Left hindlimb (tissue), 1 donor: ENCODE results near the gene MAT1A.

Source experiments
- DNase-seq: peaks from one replicate; pipeline ENCODE4 v3.0.0-alpha.2; 2018

Gene MAT1A

GRCh38 chr10:80281784-80282765 is 7.4 kb downstream of the MAT1A start:
- no peak for DNase-seq

DNA sequence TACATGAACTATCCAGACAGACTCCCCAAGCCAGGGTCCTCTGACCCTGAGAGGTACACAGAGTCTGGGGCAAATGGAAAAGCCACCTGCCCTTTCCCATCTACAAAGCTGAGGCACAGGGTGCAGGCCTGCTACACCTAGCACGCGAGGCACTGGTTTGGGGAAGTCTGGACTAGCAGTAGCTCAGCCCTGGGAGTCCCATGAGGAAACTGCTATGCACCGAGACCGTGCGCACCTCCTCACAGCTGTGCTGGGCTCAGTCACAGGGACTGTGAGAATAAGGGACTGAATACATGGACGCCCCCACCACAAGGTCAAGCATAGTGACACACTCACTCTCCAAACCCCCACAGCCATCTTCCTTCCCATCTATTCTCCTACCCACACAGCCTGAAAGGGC is 8.2 kb downstream of the MAT1A start:
- no peak for DNase-seq

DNA sequence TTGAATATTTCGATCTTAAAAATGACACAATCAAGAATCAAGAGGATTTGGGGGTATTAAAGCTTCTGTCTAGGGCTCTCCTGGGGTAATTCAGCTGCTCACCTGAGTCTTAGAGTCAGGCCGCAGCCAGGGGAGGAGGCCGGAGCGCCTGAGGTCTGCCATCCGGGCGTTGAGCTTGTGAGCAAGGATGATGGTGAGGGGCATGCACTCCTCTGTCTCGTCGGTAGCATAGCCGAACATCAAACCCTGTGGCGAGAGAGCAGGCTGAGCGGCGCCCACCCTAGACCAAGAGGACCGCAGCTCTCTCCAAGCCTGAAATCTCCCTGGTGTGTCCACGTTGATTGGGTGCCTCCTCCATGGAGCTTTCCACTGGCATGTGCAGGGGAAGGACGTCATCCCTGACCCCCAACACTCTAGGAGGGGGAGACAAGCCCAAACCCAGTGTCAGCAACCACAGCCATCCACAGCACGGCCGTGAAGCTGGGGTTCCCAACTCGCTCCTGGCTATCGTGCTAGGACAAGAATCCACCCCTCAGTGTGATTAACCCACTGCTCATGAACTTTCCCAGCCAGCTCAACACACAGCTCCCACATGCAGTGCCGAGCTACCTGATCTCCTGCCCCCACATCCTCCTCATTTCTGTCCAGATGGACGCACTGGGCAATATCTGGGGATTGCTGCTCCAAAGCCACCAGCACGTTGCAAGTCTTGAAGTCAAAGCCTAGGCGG is 9.2 kb downstream of the MAT1A start:
- DNase-seq, result no peak

GRCh38 chr10:80279146-80279545 is 10.3 kb downstream of the MAT1A start:
- DNase-seq, result no peak

- no peak for DNase-seq
These were observed 11.0 kb downstream of the MAT1A start for GRCh38 chr10:80278480-80278879.

DNA sequence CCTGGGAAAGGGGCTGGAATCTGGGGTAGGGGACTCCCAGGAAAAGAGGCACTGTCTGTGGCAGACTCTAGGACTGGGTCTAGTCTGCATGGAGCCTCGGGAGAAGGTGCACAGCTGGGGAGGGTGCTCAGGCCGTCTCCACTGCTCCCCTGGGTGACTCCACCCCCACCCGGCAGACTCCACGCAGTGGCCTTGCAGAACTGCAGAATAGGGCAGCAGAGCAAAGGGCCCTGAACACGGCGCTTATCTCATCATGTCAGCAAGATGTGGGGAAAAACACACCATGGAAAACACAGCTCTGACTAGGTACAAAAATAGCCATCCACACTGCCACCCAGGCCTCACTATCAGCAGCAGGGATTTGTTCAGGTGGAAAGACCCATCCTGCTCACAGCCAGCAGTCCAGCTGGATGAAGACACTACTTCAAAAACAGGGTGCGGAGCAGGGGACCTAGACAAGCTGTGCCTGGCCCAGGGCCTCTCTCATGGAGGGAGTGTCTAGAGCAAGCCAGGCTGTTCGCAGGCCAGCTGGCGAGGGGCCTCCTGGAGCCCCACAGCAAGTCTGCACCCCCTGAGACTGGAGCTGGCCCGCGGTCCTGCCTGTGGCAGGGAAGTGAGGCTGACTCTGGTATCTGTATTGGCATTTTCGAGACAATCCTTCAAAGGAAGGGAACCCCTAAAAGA is 11.7 kb downstream of the MAT1A start:
- no peak for DNase-seq

- DNase-seq, result no peak
These were observed 12.4 kb downstream of the MAT1A start for GRCh38 chr10:80277016-80277415.

GRCh38 chr10:80276335-80276734 is 13.1 kb downstream of the MAT1A start:
- DNase-seq, result no peak

DNA sequence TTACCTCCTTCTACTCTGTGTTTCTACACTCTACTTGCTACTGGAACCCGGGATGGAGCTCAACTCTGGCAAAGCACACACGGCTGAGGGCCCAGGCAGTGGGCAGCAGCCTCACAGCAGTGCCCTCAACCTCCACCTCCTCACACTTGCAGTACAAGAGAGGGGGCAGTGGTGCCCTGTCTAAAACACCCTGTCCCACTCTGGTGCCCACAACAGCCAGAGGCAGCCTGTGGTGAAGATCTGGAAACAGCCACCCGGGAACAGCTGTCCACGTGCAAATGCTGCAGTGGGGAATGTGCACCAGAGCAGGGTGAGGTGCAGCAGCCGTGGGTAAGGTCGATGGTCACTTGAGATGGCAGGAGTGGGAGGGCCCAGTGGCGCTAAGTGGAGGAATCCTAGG is 13.7 kb downstream of the MAT1A start:
- DNase-seq, result no peak

DNA sequence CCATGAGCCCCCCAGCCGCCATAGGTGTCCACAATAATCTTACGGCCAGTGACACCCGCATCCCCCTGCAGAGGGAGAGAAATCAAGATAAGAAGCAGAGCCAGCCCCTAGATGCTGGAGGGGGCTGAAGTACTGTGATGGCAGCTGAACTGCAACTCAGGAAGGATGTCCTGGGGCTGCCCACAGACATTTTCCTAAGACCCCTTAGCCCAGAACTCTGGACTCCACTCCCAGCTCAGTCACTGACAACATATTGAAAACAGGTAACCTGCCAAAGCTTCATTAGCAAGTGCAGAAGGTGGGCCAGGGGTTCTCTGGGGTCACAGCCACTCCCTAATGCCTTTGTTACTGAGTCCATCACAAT is 14.3 kb downstream of the MAT1A start:
- DNase-seq, result no peak

GRCh38 chr10:80274396-80275134 is 14.9 kb downstream of the MAT1A start:
- DNase-seq, result no peak

DNA sequence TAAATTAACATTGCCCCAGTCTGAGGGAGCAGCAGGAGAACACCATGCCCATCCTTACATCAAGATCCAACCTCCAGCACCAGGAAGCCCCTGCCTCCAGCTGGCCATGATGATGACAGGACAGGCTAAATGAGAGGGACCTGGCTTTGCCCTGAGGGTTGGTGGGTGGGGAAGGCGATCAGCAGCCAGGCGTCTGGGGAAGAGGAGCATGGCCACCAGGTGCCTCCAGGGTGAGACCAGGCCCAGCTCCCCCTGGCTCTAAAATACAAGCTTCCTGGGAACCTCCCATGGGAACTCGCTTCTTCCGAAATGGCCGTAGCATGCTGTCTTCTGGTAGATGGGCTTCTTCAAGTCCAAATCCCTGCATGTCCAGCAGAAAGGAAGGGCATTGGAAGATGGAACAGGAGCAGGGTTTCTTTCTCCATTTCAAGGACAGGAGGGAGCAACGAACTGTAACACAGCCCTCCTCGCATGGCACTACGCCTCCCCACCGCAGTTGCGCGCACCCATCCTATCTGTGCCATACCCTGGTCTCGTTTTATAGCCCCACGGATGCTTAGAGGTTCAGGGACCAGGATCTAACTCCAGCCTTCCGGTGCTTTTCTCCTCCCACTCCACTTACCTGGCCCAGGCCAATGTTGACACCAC is 15.8 kb downstream of the MAT1A start:
- no peak for DNase-seq

DNA sequence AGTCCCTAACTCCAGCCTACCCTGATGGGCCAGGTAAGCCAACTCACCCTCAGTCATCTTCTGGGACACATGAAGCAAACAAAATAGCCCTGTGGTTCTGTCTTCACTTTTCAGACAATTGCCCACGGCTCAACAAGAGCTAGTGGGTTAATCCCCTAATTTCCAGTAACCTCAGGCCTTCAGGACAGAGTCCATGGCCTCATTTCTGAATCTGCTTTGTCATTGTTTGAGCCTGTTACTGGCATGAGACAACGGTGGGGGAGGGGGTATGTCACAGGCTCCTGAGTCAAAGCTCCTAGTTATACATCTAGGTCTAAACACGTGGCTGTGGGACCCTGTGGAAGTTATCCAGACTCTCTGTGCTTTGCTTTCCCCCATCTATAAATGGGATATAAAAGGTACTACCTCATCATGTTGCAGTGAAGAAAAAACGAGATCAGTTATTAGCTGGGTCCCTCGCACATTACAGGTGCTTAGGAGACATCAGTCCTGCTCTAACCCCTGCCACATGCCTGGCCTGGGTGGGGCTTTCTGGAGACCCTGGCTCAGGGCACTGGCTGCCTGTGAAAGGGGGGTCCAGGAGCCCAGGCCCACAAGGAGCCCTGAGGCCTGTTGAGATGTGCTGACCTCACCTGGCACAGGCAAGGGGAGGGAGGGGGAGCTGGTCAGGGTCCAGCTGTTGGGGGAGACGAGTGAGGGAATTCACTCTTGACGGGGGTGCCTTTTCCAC is 16.5 kb downstream of the MAT1A start:
- DNase-seq, result no peak

- no peak for DNase-seq
These were observed 18.0 kb downstream of the MAT1A start for GRCh38 chr10:80271416-80271815.

DNA sequence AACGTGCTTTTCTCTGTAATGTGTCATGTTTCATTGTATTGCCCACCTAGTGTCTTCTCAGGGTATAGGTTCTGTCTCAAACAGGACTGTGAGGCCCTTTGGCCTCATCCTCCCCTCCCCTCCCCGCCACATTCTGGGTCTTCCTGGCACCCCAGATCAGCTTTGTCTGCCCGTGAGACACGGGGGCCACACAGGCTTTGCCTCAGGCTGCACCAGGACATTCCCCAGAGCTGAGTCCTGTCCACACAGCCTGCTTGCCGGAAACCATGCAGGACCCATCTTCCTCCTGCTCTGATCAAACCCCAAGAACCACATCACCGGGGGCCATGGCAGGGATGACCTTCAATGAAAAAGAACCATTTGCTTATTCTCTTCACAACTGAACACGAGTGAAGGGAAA is 18.6 kb downstream of the MAT1A start:
- DNase-seq, result no peak

DNA sequence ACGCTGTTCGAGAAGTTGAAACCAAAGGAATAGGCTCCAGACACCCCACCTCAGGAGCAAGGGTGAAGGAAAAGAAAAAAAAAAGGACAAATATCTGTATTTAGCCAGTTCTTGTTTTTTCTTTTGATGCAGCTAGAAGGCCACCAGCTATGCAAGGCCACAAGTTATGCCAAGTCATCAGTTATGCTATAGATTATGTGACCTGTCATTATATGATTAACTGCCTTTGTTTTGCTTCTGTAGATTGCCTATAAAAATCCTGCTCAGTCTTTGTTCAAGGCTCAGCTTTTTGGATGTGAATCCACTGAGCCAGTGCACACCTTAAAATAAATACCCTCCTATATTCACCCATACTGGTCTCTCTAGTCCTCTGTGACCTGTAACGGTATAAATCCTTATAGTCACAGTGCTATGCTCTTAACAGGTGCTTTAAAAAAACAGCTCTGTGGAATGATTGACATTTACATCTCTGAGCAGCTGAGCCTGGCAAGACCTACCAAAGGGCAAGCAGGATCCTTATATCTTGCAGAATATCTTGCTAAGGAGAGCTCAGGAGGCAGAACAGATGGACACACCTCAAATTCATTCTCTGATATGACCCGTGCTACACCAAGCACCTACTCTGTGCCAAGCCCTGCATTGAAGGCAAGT is 20.4 kb downstream of the MAT1A start:
- no peak for DNase-seq

- no peak for DNase-seq
These were observed 21.2 kb downstream of the MAT1A start for GRCh38 chr10:80268266-80268665.

GRCh38 chr10:80266513-80266863 is 23.0 kb downstream of the MAT1A start:
- DNase-seq, result no peak

DNA sequence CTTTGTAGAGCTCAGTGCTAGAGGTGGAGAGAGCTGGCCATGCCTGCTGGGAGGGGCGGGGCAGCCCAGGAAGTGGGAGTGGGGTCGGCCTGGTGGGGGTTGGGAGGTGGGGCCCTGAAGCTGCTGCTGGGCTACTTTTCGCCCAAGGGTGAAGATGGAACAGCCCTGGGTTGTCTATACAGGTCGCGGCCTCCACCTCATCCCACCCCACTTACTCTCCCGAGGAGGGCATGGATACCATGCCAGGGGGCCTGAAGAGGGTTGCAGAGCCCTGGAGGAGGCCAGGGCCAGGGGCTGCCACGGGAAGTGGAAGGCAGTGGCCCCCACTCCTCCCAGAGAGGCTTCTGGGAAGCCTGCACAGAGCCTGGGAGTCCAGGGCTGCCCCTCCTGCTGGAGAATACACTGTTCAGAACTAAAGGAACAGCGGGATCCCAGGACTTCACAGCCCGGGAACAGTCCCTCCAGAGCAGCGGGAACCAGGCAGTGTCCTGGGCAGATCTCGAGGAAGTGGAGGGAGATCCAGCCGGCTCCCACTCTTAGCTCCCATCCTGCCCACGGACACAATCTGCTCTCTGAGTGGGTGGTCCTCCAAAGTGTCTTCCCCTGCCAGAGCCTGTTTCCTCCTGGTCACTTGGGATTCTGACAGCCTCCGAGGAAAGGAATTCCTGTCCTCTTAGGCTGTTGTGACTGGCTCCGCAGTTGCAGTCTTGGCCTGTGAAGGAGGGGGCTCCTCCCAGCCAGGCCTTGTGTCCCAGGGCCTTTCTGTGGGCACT is 23.5 kb downstream of the MAT1A start:
- DNase-seq, result no peak
